ENCODE measurements around the gene TAC4.
A peak's percentile ranks its signal among the peaks of the same experiment; 100 is the strongest.

Gene TAC4

DNA sequence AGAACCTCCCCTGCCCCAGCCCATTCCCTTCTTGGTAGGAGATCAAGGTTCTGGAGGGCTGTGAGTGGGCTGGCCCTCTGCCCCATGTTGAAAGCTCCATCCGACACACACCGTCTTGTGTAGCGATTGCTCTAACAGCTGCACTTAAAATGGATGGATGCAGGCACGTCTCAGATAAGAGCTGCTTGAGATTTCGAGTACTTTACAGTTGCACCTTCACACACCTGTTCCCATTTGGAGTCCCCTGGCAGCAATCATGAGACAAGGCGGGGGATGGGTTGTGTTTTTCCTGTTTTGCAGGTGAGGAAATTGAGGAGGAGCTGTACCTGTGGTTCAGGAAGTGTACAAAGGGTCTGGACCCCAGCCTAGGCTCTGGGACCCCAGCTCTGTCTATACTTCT is 25.6 kb upstream of the TAC4 start:
- peak; percentile 34 for DNase-seq (ENCODE audit: low read depth, low spot score)

DNA sequence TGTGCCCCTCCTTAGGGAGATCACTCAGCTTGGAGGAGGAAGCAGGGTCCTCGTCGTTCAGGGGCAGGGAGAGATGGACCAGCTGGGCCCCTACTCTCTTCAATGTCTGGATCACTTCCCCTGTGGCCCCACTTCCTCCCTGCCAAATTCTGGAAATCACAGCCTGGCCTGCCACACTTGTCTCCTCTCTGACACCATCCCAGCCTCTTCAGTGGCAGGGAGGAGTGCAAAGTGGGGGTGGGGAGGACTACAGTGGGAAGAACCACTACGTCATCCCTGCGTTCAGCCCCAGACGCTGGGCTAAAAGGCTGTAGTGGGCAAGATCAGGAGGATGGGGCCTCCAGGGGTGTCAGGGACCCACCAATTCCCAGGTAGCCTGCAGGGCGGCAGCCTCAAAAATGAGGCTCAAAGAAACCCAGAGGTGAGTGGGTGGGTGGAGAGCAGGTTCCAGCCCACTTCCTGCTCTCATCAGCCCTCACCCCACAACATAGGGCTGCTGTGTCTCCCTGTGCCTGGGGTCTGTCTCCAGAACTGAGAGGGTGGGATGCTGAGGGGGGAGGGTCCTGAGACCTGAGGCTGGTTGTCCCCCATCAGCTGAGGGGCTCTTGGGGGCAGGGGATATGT is 25.0 kb upstream of the TAC4 start:
- DNase-seq (ENCODE audit: low read depth, low spot score), result no peak

DNA sequence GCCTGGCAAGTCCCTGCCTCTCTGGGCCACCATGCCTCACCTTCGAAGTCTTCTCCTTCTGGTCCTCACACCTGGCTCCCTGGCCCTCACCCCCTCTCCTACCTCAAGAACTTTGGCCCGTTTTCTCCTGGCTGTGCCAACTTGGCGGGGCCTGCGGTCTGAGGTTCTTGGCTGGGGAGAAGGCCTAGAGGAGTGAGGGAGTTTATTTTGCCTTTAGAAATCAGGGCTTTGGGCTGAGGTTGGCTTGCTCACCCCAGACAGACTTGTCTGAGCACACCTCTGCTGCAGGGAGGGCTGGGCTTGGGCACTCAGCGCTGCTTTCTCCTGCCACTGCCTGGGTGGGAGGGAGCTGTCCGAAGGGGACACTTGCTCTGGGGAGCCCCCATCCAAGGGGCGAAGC is 23.3 kb upstream of the TAC4 start:
- no peak for DNase-seq (ENCODE audit: low read depth, low spot score)

DNA sequence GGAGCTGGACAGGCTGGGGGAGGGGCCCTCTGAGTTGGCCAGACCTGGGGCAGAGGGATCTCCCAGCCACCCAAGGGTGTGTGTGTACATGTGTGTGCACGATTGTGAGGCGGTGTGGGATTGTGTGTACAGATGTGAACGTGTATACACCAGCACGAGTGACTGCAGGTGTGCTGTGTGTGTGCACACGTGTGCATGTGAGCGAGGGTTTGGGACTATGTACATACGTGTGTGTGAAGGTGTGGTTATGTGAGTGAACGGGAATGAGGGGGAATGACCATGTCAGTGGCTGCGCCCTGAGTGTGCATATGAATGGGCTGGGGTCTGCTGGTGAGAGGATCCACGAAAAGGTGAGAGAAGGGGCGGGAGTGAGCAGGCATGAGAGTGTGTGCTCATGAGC is 22.4 kb upstream of the TAC4 start:
- no peak for DNase-seq (ENCODE audit: low read depth, low spot score)

DNA sequence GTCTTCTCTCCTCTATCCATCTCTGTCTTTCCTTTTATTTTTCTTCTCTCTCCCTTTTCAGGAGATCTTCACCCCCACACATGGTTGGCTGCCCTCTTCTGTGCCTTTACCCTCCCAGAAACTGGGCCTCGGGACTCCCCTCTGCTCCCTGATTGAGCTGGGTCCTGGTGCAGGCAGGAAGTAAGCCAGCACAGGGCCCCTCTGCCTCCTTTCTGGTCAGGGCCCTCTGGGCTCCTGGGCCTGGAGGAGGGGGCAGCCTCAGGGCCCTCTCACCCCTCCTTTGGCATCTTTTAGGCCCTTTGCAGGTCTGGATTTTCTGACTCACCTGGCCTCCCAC is 21.1 kb upstream of the TAC4 start:
- DNase-seq (ENCODE audit: low read depth, low spot score), result no peak

DNA sequence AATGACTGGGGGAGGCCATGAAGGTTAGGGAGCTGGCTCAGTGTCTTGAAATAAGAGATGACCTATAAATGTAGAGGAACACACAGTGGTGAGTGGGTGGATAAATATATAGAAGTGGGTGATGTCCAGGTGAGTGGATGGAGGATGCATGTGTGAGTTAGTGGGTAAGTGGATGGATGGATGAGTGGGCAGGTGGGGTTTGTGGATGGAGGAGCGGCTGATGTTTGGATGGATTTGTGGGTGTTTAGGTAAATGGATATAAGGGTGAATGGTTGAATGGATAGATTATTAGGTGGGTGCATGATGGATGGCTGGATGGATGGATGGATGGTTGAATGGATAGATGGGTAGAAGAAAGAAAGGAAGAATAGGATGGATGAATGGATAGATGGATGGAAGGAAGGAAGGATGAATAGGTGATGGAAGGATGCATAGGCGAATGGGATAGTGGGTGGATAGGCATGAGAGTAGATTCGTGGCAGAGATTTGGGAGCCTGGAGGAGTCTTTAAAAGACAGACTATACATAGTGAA is 19.1 kb upstream of the TAC4 start:
- DNase-seq (ENCODE audit: low read depth, low spot score), result no peak

DNA sequence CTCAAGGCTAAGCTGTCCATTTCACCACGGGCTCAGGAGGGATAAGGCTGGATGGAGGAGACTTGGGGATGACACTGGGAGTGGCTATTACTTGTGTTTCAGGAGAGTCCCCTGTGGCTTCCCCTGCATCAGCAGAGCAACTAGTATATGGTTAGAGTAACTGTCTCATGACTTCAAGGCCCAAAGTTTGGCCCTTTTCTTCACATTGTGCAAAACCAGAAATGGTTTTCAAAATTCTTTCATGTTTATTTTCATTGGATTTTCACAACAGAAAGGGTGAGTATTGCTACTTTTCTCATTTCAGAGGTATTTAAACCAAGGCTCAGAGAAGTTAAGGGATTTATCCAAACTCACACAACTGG is 18.1 kb upstream of the TAC4 start:
- DNase-seq (ENCODE audit: low read depth, low spot score), result no peak

DNA sequence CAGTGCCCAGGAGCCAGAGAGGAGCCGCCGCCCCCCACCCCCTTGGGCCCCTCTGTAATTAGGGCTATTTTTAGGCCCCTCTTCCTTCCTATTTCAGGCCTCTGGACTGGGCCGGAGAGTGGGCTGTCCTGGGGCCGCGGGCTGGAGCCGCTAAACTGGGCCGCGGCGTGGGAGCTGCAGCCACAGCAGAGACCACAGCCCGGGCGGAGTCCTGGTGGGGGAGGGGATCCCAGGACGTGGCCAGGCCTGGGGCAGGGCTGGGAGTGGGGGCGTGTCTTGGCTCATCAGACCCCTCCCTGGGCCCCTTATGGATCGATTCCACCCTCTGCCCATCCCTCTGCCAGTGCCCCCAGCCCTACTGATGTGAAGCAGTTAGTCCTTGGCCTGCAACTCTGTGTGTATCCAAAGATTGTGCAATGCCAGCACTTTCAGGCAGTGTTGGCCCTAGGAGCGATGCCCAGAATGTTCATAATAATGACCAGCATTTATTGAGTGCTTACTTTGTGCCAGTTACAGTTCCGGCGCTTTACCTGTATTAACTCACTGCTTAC is 15.0 kb upstream of the TAC4 start:
- no peak for DNase-seq (ENCODE audit: low read depth, low spot score)

DNA sequence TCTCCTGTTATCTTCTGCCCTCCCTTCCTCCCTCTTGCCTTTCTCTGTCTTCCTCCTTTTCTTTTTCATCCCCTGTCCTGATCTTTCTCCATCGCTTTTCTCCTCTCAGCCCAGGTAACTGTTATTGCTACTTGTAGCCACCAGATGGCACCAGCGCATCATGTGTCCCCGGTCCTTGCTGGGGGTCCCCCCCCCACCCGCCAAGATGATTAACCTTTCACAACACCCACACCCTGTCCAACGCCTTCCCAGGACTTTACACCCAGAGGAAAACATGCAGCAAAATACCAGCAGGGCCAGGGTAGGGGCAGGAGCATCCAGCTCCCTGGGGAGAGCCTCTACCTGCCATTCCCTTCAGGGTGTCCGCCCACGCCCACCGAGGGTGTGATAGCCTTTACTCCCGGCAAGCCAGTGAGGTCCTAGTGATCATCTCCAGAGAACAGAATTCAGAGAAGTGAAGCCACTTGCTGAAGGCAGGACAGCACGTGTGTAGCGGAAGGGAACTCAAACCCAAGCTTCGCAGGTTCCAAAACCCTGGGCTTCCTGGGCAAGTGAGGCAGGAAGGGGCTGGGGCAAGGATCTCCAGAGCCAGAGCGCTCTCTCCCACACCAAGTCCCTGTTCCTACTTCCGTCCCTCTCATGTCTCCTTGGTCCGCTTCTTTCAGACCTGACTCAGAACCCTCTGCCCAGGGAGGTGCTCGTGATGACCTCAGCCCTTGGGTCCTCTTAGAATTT is 13.4 kb upstream of the TAC4 start:
- peak; percentile 68 for DNase-seq (ENCODE audit: low read depth, low spot score)

DNA sequence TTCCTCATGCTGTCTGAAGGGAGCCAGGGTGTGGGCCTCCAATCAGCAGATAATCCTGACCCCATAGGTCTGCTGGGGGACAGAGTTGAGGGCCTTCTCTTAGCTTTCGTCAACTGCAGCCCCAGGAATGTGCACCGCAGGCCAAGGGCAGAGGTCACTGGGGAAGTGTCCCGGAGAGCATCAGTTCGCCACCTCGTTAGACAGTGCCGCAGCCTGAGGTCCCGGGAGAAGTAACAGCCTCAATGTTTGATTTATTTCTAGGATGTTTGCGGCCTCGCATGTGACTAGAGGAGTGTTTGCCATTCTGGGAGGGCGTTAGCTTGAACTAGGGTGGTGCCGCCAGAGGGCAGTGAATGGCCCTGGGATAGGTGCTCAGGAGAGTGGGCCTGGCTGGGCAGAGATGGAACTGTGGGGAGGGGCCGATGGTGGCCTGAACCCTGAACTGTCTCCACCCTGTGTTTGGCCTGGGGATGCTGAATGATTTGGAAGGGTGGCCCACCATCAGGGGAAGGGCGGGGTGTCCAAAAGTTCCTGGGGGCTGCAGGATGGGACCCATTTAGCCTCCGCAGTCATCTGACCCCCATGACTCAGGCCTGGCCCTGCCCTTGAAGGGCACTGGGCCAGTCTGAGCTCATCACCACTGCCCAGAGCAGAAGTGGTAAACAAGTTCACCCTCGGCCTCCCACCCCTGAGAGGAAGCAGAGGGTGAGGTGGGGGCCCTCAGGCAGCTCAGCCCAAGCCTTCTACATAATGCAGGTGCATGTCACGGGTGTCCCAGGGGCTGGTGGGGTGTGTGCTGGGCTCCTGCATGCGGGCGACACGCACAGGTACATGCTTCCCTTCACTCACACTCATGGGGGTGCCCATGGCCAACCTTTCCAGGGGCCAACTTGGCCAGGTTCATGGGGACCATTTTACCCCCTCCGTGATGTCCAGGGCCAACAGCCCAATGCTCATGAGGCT is 12.4 kb upstream of the TAC4 start:
- no peak for DNase-seq (ENCODE audit: low read depth, low spot score)

DNA sequence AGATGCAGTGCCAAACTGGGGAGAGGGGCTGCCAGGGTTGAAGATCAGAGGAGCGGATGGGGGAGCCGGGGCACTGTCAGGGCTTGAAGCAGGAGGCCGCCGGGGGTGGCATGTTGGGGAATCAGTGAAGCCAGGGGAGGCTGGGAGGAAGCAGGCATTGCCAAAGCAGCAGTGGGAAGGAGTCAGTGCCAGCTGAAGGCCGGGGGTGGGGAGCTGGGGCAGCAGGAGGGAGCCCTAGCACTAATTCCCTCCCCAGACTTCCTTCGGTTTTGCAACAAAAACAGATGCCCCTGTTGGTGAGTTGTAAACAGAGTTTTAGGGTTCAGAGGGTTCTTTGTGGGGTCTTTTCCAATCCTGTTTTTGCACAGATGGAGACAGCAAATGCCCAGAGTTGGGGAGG is 10.9 kb upstream of the TAC4 start:
- DNase-seq (ENCODE audit: low read depth, low spot score), result no peak

DNA sequence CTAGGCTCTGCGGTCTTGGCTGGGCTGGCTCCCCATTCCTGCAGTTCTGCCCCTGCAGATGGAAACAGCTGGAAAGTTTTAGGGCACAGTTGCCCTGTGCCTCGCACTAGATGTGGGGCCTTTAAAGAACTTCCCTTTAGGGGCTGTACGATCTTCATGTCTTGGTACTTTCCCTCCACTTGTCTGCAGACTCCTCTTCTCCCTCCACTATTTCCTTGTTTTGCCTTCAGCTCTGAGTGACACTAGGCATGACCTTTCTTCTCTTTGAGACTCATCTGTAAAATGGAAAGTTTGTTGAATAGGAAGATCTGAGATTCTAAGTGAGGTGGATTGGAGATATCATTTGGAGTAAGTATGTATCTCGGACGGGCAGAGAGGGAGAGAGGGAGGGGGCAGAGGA is 6.3 kb upstream of the TAC4 start:
- no peak for DNase-seq (ENCODE audit: low read depth, low spot score)

DNA sequence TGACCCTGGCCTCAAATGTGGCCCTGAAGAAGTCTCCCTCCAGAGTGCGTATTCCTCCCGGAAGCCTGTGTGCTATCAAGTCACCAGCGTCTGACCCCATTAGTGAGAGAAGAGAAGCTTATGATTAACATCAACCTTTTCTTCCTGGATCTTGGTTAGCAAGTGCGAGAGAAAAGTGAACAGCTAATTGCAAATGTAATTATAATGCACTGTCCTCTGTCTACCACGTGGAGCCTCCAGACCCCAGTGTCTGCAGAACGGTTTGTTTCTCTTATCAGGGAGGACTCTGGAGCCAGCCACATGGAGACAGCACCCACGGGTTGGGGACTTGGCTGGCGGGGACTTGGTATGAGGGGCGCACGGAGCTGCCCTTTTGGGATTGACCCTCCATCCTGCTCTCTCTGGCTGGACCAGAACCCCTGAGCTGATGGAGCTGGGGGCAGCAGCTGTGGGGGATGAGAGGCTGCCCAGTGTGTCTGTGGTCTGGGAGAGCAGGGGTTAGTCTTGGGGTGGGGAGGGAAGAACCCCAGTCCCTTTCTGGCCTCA is 5.7 kb upstream of the TAC4 start:
- no peak for DNase-seq (ENCODE audit: low read depth, low spot score)

DNA sequence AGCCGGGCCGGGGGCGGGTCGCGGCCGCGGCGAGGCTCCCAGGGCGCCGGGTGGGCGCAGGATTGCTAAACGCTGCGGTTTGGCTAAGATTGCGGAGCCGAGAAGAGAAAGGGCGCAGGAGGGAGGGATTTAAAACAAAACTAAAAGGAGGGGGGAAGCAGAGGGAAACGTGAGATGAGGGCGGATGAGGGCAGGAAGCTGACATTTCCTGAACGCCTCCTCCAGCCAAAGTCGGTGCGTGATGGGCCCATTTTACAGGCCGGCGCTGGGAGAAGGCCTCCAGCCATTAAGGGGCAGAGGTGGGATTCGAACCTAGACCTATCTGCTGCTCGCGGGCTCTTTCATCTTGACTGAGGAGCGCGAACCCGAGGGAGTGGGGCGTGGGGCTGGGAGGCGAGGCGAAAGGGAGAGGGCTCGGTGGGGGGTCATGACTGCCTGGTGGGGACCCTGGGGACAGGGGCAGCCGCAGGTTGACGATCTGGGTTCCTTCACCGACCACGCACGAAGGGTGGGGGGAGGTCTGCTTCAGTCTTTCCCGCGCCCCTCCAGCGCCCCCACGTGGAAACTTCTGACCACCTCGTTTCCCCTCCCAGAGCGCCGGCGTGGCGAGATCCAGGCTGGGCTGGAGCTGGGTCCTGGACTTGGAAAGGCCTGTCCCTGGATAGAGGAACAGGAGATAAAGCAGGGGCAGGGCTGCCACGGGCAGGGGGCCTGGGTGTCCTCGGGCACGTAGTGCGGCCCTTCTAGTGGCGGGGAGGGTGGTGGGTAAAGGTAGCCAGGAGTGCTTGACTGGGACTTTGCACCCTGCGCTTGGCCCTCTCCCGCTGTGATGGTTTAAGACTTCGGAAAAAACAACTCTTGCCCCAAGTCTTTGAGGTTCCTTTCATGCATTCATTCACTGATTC is 3.8 kb upstream of the TAC4 start:
- peak; percentile 87 for DNase-seq (ENCODE audit: low read depth, low spot score)

DNA sequence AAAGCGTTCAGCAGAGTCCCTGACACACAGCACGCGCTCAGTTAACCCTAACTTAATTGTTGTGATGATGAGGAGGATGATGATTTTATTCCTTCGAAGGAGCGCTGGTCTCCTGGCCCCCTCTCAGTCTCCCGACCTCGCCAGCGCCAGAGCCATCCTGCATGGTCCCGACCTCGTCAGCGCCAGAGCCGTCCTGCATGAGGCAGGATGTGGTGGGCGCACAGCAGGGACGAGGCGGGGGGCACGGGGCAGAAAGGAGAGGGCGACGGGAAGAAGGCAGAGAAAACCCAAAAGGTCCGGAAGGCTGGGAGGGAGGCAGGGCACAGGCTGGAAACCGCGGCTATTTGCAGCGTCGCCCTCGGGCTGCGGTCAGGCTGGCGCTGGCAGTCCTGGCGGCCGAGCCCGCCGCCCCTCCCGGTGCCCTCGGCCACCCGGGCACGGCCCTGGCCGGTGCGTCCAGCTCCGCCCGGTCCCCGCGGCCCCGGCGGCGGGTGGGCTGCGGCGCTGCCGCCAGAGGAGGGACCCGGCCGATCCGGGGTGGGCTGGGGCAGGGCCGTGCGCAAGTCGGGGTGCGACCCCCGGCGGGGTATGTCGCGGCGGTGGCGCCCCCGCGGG is 3.0 kb upstream of the TAC4 start:
- no peak for DNase-seq (ENCODE audit: low read depth, low spot score)

DNA sequence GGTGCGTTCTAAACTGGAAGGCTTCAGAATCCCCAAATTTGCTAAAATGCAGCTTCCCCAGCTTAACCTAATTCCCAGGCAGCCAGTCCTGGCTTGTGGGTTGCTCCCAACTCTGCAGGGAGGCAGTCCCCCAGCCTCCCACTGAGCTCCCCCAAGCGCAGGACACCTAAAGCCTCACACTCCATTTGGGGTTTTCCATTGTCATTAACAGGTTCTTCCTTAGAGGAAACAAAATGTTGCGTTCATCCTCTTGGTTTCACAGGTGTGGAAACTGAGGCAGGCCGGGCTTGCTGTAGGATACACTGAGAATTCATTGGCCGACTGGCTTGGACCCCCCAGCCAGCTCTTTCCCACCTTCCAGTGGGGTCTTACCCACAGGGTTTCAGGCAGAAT is 2.3 kb upstream of the TAC4 start:
- DNase-seq (ENCODE audit: low read depth, low spot score), result no peak

DNA sequence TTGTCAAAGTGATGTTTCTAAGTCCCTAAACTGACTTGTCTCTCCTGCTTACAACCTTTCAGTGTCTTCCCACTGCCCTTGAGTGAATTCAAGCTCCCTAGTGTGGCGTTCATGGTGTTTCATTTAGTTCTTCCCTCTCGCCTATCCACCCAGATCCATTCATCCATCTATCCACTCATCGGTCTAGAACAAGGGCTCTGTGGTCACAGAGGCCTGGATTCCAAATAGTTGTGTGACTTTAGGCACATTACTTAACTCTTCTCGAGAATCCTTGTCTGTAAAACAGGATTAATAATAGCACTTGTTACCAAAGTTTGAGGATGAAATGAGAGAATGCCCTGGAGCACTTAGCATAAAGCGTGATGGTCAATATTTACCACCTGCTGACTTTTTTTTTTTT is 870 bp upstream of the TAC4 start:
- DNase-seq (ENCODE audit: low read depth, low spot score), result no peak

DNA sequence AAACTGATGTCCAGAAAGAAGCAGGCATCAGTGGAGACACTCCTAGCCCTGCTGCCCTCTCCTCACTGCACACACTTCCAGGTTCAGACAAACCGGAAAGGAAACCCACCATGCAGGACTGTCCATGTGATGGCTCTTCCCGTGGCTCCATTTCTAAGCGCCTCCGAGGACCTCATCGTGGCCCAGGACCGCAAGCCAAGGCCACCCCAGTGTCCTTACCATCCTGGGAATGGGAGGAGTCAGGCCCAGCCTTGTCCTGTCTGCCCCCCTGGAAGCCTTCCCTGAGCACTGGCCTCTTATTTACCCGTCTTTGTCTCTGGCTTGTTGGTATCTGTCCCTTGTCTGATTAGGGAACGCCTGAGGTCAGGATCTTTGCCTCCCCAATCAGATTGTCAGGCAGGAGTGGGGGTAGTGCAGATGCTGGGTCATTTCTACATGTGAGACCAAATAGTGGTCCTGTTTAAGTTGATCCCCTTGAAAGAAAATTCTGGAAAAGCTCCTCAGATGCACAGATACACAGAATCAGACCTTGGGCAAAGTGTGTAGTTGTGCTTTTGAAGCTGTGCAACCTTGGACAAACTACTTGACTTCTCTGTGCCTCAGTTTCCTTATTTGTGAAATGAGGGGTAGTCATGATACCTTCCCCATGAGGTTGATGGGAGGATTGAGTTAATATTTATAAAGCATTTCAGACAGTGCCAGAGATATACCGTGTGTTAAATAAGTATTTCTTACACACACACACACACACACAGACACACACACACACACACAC is 744 bp downstream of the TAC4 start:
- DNase-seq (ENCODE audit: low read depth, low spot score), result no peak

DNA sequence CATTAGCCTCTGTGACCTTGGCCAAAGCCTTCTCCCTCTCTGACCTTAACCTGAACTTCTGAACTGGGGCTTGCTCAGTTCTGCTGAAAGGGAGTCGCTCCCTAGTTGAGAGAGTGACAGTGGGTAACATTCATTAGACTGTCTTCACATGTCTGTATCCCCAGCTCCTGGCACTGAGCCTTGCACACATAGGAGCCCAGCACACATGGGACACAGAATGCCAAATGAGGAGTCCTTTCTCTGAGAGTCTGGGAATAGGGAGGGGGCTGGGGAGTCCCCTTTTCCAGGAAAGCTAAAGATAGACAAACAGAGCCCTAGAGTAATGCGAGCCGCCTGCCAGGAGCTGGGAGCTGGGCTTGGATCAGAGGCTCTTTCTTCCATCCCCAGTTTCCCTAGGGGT is 2.5 kb downstream of the TAC4 start:
- DNase-seq (ENCODE audit: low read depth, low spot score), result no peak
